ENCODE data around the gene NDUFV1. TPM values are rescaled to one million over a fixed set of nuclear protein-coding genes. Genes with fewer than 3 reads are reported as not detected.
"Not testable (repeated sequence)": the region's sequence is repeated elsewhere in the genome, so short reads cannot be mapped to it uniquely, and the experiment has no call there.

The NDUFV1 gene
- total RNA-seq: 128 TPM

- Histone ChIP-seq H3K36me3 (peaks cover 21 to 31% of the 10 kb centered on the region in 2 donors), H3K9me3 (no peaks in the 10 kb centered on the region), H3K27me3 (no peaks in the 10 kb centered on the region), H3K27ac (peak within 1 kb of the TSS; percentile 66 to 78), H3K4me3 (peak within 1 kb of the TSS; percentile 96 to 99), H3K4me1 (peaks cover 7 to 22% of the 10 kb centered on the region in 2 donors)
- TF ChIP-seq CTCF (IDR thresholded peaks at IDR 0.05): peak; percentile 66 to 83 (median 68)
- DNase-seq (ENCODE audit: low spot score in 2 of 2): peak; percentile 86 to 99
- intact Hi-C loops (cut with DNase I): loop anchor here (1.0 kb wide), 3 partner anchors 22 to 34 kb away; no protein-coding TSS in a partner anchor
Measured at GRCh38 chr11:67606492-67607295, at the start of gene NDUFV1. TSS of gene NDUFV1 (plus strand) at chr11:67606936. CDS start at chr11:67607005, 69 bp downstream.

DNA sequence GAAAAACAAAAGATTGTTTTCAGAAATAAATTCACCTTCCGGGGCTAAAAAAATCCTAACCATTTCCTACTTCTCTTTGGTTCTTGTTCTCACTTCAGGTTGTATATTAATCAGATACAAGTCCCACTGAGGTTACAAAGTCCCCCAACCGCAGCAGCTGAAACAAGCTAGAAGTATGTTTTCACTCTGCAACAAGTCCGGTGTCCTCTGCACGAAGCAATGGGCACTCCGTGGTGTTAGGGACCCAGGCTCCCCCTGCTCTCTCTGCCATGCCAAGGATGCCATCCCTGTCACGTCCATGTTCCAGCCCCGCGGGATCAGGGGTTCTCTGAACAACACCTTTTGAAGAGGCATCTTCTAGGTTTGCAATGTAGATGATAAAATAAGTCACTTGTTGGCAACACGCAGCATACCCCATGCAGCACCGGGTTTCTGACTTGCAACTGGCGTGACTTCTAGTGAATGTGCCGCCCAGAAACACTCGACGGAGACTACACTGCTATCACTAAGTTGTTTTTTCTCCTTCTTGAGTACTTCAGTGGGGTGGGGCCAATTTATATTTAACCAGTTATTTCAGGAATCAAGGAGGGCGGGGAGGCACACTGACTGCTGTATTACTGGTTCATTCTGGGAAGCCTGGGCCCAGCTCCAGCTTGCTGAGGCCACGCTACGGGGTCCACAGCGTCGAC, 48.5 kb upstream of the NDUFV1 start:
- peak overlapping the region; percentile 49 to 59 for H3K27ac ChIP-seq
- H3K27me3 ChIP-seq: no peaks in the 10 kb centered on the region
- no peak for TF ChIP-seq CTCF (IDR thresholded peaks at IDR 0.05)
- intact Hi-C loops (cut with DNase I): loop anchor here (1.0 kb wide), 1 partner anchor 50 kb away; the partner anchor contains the start of gene CDK2AP2
- no peaks in the 10 kb centered on the region for H3K9me3 ChIP-seq
- H3K4me3 ChIP-seq: peak overlapping the region in 1 of 2 donors; percentile 45
- peaks cover 0 to 26% of the 10 kb centered on the region in 2 donors for H3K4me1 ChIP-seq
- peak in 1 of 2 donors; percentile 79 for DNase-seq (ENCODE audit: low spot score in 2 of 2)
- no peaks in the 10 kb centered on the region for H3K36me3 ChIP-seq

- peaks cover 0 to 37% of the 10 kb centered on the region in 2 donors for H3K4me1 ChIP-seq
- intact Hi-C loops (cut with DNase I): no loop called here
- H3K27me3 ChIP-seq: no peaks in the 10 kb centered on the region
Measured at GRCh38 chr11:67561971-67562619, 44.6 kb upstream of the NDUFV1 start.

DNA sequence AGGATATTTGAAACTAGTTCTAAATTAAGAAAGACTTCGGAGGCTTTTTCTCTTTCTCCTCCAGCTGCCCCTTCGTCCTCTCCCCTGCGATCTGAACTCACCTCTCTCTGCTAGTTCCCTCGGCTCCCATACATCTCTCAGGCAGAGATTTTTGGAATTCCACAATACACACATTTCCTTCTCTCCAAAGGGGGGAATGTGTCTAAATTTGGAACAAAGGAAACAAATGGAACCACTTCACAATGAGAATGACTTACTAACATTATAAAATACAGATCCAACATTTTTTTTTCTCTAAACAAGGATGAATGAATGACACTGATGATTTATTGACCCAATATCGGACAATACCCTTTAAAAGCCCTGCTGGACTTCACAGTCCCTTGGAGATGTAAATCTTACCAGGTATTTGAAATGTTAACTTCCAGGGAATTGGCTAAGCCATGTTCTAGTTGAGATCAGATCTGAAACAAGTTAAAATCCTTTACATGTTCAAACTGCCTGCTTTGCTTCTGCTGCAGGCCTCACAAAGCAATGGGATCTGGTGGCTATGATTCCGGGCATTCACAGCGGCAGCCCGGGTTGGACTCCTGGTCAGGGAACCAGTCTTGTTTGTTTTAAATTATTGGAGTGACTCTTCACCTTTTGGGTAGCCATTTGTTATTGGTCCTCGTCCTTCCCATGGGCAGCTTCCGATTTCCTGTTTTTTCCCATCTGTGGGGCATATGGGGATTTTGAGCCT, 43.6 kb upstream of the NDUFV1 start:
- H3K27me3 ChIP-seq: no peaks in the 10 kb centered on the region
- H3K9me3 ChIP-seq: no peaks in the 10 kb centered on the region
- no peak for DNase-seq (ENCODE audit: low spot score in 2 of 2)
- H3K4me1 ChIP-seq: peaks cover 0 to 35% of the 10 kb centered on the region in 2 donors
- intact Hi-C loops (cut with DNase I): no loop called here
- no peak overlapping the region for H3K4me3 ChIP-seq
- peak overlapping the region; percentile 69 to 73 for H3K27ac ChIP-seq
- no peak for TF ChIP-seq CTCF (IDR thresholded peaks at IDR 0.05)
- no peaks in the 10 kb centered on the region for H3K36me3 ChIP-seq

More at GRCh38 chr11:67561971-67562619, 44.6 kb upstream of the NDUFV1 start:
- no peak for TF ChIP-seq CTCF (IDR thresholded peaks at IDR 0.05)
- H3K27ac ChIP-seq: peak overlapping the region; percentile 69 to 73
- no peaks in the 10 kb centered on the region for H3K36me3 ChIP-seq
- no peak for DNase-seq (ENCODE audit: low spot score in 2 of 2)
- H3K4me3 ChIP-seq: no peak overlapping the region
- no peaks in the 10 kb centered on the region for H3K9me3 ChIP-seq

DNA sequence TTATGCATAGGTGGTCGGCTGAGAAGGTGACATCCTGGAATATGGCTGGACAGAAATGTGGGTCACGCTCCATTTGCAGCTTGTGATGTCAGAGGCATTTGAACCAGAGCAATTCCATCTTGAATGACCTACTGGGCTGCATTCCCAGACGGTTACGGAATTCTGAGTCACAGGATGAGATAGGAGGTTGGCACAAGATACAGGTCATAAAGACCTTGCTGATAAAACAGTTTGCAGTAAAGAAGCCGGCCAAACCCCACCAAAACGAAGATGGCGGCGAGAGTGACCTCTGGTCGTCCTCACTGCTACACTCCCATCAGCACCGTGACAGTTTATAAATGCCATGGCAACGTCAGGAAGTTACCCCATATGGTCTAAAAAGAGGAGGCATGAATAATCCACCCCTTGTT, 43.0 kb upstream of the NDUFV1 start:
- intact Hi-C loops (cut with DNase I); H3K36me3 ChIP-seq; H3K4me3 ChIP-seq; H3K9me3 ChIP-seq; H3K27me3 ChIP-seq: not testable (repeated sequence)
- peak in 1 of 2 donors; percentile 88 for DNase-seq (ENCODE audit: low spot score in 2 of 2)
- Histone ChIP-seq H3K27ac (peak overlapping the region; percentile 69 to 73), H3K4me1 (peaks cover 0 to 32% of the 10 kb centered on the region in 2 donors)
